Activated CD8-positive, alpha-beta memory T cell treated with anti-CD3 and anti-CD28 coated beads, Interleukin-2, amount 50 U/mL, for 24 hours (primary cell): ENCODE data around the gene FDXACB1.

Experiments
- DNase-seq: peaks from one replicate; pipeline ENCODE4 v3.0.0-alpha.2; 2020; ENCODE audit errors: extremely low read depth

The FDXACB1 gene, protein sequence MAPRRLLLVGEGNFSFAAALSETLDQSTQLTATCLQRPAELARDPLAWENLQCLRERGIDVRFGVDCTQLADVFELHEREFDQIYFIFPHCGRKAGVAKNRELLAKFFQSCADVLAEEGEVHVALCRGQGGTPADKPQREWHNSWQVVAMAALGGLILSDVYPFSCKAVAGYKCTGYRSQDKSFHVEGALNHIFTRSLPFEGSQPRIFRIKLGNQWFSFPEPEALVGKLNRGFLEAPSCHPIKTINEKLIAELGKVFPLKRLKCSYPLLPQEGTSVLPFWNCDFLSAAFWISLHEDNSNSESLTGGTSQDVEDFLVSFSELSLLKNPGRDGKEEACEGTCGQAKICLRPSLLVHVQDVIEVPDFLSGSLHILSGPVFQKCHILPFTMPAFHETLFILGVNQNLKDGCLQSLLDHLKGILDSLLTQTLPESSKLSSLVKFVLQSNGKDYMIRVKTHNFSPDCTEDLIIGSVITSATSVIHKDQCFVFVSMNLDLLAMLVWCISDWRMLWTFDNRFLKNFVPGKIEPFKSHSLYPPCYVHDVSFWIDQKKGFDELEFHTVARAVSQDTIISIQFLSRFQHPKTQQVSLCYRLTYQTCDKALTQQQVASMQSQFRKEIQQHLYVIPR

DNA sequence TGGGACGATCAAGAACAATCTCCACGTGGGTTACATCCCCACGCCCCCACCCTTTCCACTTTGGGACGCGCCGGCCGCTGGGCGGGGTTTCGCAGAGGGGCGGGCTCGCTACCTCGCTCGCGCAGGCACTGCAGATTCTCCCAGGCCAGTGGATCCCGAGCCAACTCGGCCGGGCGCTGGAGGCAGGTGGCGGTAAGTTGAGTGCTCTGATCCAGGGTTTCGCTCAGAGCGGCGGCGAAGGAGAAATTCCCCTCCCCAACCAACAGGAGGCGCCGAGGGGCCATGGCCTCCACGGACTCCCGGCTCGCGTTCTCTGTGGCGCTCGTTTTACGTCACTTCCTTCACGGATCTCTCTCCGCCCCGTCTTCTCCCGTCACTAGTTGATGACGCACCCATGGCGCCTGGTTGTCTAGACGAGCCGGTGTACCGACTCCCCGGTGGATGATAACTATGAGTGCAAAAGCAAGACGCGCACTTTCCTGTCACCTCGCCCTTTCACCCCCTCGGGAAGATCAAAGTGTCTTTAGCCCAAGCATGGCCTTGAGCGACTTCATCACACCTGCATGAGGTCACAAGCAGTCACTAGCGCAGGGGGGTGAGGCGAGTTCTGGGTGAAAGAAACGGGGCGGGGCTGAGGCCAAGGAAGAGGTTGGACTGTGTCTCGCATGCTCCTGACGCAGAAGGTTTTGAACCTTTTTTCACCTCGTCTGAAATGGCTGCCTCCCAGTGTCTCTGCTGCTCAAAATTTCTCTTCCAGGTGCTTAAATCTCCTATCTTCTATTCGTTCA is at the start of gene FDXACB1, which contains the start of gene CFAP68:
Gene FDXACB1 (minus strand): TSS at position 317 of the 788 bp plus-strand sequence. CDS start 33 bp downstream, at position 284.
Gene CFAP68 (plus strand): TSS at position 693 of the 788 bp plus-strand sequence. CDS start 20 bp downstream, at position 713.
- DNase-seq = peak; percentile 88

DNA sequence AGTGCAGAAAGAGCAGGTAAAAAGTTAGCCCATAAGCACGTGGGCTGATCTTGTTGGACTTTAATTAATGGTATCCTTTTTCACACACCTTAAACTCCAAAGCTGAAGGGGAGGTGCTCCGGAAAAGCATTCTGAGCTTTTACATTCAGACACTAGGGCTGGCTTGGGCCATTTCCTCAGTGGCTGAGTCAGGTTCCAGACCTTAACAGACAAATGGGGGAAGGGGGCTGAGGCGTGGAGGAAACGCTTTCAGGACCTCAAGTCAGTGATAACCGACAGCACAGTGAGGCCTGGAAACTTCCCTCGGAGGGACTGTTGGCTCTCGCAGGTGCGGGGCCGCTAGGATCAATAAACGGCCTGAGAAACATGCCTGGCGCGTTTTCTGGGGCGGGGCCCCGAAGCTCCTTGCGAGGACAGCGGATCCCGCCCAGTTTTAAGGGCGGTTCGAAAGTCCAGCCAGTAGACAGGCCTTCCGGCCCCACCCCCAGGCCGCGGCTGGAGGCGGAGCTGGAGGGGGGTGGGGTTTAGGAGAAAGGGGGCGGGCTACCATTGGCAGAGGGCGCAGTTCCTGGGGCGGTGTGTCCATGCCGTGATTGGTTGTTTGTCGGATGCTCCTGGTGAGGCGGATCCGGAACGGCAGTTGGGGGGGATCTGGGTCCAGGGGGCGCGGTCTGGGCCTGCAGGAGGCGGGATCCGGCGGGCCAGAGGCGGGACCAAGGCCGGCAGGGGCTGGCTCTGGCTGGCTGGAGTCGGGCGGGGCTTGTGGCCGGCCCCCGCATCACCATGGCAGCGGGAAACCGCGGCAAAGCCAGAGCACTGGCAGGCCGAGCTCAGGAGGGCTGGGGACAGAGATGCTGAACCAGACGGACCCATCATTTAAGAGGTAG is 47.8 kb upstream of the FDXACB1 start:
- DNase-seq = peak; percentile 83

DNA sequence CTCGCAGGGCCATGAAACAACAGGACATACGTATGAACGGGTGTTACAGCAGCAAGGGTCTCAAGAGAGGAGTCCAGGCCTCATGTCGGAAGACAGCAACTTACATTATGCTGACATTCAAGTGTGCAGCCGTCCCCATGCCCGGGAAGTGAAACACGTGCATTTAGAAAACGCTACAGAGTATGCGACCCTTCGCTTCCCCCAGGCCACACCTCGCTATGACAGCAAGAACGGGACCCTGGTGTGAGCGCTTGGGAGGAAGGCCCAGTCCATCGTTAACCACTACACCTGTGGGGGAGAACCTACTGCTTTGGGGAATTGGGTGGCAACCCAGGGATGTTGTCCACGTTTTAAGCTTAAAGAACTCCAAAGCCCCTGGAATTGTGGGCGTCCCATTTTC is 47.0 kb upstream of the FDXACB1 start:
- no peak for DNase-seq

- no peak for DNase-seq
Measured at GRCh38 chr11:111923951-111924350, 45.0 kb upstream of the FDXACB1 start.

DNA sequence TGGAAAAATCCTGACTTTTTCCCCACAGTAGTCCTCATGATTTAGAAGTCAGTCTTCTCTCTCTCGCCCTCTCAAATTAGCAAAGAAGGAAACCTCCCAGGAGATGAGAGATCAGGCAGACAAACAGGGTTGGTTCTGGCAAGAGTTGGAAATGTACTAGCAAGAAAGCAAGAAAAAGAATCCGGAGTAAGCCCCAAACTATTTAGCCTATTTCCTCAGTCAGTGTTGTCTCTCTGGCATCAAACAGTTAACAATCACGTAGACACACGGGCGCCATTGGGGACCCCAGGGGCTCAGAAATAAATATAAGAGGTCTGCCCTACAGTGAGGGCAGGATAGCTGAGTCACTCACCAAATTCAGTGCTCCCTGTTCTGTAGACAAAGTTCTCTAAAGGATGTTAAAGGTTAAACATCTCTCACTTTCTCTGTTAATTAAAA is 44.4 kb upstream of the FDXACB1 start:
- no peak for DNase-seq

DNA sequence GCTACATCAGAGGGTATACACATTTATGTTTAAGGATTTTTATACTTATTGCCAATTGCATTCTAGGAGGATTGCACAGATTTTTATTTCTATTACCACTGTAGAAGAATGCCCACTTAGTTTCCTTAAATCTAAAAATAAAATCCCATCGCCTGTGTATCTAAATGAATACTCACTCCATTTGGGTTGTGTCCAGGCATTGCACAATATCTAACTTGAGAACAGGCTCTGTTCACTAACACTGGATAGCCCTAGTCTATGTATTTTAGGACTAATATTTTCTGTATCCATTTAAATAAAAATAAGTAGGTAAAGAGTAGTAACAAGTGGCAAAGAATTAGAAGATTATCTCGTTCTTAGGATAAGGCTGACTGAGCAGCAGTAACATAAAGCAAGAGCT is 43.8 kb upstream of the FDXACB1 start:
- DNase-seq = no peak

DNA sequence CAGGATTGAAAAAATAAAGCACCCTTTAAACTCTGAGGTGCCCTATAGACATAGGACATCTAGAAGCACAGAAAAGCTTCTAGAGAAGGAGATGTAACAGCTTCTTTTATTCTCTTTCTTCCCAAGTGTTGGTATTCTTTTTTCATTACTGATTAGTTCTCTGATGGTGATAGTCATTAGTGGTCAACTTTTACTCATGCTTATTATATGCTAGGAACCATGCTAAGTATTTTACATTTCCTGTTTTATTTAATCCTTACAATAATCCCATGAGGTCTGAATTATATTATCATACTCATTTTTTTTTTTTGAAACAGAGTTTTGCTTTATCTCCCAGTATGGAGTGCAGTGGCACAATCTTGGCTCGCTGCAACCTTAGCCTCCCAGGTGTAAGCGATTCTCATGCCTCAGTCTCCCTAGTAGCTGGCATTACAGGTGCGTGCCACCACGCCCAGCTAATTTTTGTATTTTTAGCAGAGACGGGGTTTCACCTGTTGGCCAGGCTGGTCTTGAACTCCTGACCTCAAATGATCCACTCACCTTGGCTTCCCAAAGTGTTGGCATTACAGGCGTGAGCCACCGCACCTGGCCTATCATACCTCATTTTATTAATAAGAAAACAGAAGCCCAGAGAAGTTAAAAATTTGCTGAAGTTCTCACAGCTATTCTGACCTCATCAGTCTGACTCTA is 42.7 kb upstream of the FDXACB1 start:
- no peak for DNase-seq

- DNase-seq = no peak
Measured at GRCh38 chr11:111920908-111921307, 41.9 kb upstream of the FDXACB1 start.

DNA sequence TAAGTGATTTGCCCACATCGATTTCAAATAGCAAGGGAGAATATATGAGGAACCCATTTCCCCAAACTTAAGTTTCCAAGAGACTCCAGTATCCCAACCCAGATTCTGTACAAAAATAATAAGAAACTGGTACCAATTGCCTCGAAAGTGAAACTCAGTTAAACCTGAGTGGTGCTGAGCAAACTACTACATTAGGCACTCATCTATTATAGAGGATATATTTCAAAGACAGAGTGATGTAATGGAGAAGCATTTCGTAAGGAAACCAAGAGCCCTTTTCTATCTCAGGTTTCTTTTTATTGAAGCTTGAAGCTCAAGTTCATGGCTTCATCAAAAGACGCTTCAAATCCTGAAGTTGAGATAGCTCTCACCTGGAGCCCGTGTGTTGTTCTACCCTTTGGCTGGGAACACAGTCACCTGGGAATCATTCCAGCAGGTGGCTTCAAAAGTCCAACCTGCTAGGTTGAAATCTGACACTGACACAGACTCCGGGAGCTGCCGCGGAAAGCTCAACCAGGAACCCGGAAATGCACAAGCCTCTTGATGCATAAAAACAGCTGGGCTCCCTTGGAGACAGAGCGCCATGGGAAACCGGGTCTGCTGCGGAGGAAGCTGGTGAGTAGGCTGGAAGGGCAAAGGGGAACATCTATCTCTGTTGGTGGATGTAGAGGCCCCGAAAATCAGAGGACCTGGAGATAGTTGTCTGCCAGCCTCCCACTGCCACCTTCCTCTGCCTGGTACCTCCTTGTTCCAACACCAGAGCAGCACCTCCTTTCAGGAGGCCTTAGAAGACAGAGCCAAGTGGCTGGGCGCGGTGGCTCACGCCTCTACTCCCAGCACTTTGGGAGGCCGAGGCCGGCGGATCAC is 39.7 kb upstream of the FDXACB1 start, which contains the start of gene C11orf52:
Gene C11orf52 (plus strand): TSS at position 524 of the 867 bp plus-strand sequence. CDS start 60 bp downstream, at position 584.
- DNase-seq = no peak

DNA sequence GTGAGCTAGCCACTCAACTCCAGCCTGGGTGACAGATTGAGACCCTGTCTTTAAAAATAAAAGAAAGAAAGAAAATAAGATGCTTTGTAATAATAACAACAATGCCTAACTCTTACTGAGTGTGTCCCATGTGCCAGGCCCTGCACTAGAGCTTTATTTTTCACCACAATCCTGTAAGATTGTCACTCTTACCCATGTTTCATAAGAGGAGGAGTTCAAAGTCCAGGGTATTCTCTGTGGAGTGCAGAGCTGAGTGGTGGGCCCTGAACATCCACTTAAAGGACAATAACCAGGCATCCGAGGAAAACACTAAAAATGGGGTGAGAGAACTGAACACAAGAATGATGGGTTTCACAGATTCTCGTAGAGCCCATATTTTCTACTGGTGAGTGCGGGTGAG is 38.8 kb upstream of the FDXACB1 start:
- no peak for DNase-seq

- no peak for DNase-seq
Measured at GRCh38 chr11:111917312-111917711, 38.3 kb upstream of the FDXACB1 start.

GRCh38 chr11:111916768-111917167 is 37.8 kb upstream of the FDXACB1 start:
- DNase-seq = no peak

DNA sequence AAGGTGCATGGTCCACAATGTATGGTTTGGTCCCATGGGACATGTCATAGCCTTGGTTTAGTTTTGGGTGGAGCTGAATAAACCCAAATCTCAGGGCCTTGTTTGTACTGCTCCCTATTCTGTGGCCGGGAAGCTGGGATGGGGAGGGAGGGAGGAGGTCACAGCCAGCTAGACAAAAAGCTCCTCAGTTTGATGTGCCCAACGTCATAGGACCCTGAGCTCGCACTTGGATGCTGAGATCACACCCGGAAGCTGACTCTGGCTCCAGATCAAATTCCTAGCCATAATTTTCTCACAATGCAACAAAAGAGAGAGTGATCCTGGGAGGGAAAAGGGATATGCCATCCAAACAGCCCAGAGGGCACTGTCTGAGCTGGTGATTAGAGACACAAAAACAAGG is 35.0 kb upstream of the FDXACB1 start:
- DNase-seq = no peak

DNA sequence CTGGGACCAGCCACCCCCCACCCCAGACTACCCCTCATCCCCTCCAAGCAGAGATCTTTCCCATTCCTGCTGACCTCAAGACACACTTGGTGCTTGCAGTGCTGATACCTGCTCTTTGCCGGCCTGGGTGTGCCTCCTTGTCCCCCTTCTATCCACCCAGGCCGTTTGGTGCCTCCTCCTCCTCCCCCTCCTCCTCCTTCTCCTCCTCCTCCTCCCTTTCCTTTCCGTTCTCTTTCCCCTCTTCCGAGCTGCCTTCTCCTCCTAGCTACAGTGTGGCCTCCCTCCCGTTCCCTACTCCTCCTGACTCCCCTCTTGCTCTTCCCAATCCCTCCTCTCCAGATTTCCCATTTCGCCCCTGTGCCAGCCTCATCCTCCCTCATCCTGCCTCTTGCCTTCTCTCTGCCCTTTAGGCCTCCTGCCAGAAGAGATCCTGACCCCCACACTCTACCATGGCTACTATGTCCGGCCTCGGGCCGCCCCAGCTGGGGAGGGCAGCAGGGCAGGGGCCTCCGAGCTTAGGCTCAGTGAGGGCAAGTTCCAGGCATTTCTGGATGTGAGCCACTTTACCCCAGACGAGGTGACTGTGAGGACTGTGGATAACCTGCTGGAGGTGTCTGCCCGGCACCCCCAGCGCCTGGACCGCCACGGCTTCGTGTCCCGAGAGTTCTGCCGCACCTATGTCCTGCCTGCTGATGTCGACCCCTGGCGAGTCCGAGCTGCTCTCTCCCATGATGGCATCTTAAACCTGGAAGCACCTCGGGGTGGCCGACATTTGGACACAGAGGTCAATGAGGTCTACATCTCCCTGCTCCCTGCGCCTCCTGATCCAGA is 34.3 kb upstream of the FDXACB1 start:
- DNase-seq = no peak

- no peak for DNase-seq
Measured at GRCh38 chr11:111912535-111912934, 33.6 kb upstream of the FDXACB1 start, which contains the start of gene HSPB2. HSPB2 (plus strand) TSS chr11:111912734; CDS start chr11:111912830, 96 bp downstream.

- no peak for DNase-seq
Measured at GRCh38 chr11:111911563-111912401, 32.8 kb upstream of the FDXACB1 start, which contains the start of gene CRYAB. CRYAB (minus strand) TSS chr11:111911770; CDS start chr11:111911724, 46 bp downstream.
